B cell (primary cell): ENCODE data around the gene P4HA2.

Source experiments
- EZH2 ChIP-seq: IDR thresholded peaks from 2 replicates; pipeline ENCODE4 v1.6.1; 2012; ENCODE audit warnings: borderline replicate concordance, low read depth, mild to moderate bottlenecking, moderate library complexity, low read length; ENCODE audit not compliant: insufficient read depth, poor library complexity, severe bottlenecking
- TF ChIP-seq, protein P1 (sequence below): fragments of 200-600 bp; IDR thresholded peaks from one replicate; pipeline ENCODE4 v1.8.0; 2022; ENCODE audit warnings: antibody characterized with exemption, mild to moderate bottlenecking

DNA sequence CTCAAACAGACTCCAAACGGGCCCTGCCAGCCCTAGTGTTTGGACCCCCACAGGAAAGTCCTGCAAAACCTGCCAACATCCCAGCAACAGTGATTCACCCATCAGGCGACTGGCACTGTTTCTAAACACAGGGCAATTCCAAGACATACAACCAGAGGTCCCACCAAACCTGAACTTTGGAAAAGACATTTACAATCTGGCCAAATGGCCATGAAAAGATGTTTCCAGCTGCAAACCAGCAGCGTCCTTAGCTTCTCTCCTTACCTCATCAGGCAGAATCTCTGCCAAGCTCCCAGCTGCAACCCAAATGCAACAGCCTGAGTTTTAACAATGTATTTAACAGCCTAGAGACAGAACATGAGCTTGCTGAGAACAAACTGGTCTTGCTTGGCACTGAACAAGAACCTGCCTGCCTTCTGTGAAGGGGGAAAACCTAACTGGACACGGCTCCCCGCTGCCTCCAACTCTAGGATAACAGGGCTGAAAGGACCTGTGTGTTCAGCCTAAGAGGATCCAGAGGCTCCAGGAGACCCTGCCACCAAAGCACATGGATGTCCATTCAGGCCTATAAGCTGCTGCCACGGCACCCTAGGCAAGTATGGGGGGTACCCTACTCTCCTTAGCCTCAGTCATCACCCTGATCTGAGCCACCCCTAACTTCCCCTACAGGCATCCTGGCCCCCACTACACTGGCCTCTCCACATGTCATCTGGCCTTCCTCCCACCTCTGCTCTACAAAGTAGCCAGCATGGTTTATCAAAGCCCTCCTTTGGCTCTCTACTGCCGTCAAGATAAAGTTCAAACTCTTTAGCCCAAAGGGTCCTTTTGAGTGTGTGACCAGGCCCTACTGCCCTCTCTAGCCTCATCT is 5.6 kb downstream of the P4HA2 start:
- TF ChIP-seq, protein P1, sequence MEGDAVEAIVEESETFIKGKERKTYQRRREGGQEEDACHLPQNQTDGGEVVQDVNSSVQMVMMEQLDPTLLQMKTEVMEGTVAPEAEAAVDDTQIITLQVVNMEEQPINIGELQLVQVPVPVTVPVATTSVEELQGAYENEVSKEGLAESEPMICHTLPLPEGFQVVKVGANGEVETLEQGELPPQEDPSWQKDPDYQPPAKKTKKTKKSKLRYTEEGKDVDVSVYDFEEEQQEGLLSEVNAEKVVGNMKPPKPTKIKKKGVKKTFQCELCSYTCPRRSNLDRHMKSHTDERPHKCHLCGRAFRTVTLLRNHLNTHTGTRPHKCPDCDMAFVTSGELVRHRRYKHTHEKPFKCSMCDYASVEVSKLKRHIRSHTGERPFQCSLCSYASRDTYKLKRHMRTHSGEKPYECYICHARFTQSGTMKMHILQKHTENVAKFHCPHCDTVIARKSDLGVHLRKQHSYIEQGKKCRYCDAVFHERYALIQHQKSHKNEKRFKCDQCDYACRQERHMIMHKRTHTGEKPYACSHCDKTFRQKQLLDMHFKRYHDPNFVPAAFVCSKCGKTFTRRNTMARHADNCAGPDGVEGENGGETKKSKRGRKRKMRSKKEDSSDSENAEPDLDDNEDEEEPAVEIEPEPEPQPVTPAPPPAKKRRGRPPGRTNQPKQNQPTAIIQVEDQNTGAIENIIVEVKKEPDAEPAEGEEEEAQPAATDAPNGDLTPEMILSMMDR, result no peak
- TF ChIP-seq EZH2, result no peak
